ENCODE results near the gene USP33.

- TF ChIP-seq CTCF (IDR thresholded peaks at IDR 0.05; ENCODE audit: low read length) (no peak), EZH2 (IDR thresholded peaks at IDR 0.05; ENCODE audit: borderline replicate concordance, low read length) (no peak)
These were observed 41.5 kb downstream of the USP33 start for GRCh38 chr1:77718181-77718580.

Measured in OCI-LY1 (cell line).